SK-N-SH (cell line): ENCODE data around the gene PEAK1.

ENCODE experiments used
- CTCF ChIP-seq: fragments of 200-600 bp; sonication (generic); IDR thresholded peaks from 2 replicates; pipeline ENCODE4 v1.6.1; 2017; ENCODE audit warnings: antibody characterized with exemption, mild to moderate bottlenecking, moderate library complexity
- EZH2phosphoT487 ChIP-seq: fragments of 200-600 bp; sonication (generic); IDR thresholded peaks from 2 replicates; pipeline ENCODE4 v1.6.1; 2017; ENCODE audit warnings: low read depth, mixed run types, mild to moderate bottlenecking, antibody characterized with exemption, moderate library complexity, borderline replicate concordance
- MXI1 ChIP-seq: IDR thresholded peaks from 2 replicates; pipeline ENCODE4 v1.6.1; 2012; ENCODE audit warnings: mild to moderate bottlenecking, low read depth, low read length, improper control_type of control experiment
- RAD21 ChIP-seq: IDR thresholded peaks from 2 replicates; pipeline ENCODE4 v1.6.1; 2012; ENCODE audit warnings: mild to moderate bottlenecking, low read length

GRCh38 chr15:77409259-77410156 lies 10.4 kb downstream of the PEAK1 start:
- TF ChIP-seq EZH2phosphoT487 (no peak), MXI1 (no peak), RAD21 (no peak), CTCF (no peak)
